T-helper 22 cell (primary cell): ENCODE measurements around the gene DUSP28.
A peak's percentile ranks its signal among the peaks of the same experiment; 100 is the strongest.

ENCODE experiments used
- DNase-seq: peaks from one replicate; pipeline ENCODE4 v3.0.0-alpha.2; 2020; ENCODE audit warnings: low read depth

DUSP28 gene

GRCh38 chr2:240572141-240573031 is 12.2 kb downstream of the DUSP28 start:
- DNase-seq = no peak

GRCh38 chr2:240573071-240573515 is 12.9 kb downstream of the DUSP28 start:
- DNase-seq = no peak

GRCh38 chr2:240573516-240574385 is 13.6 kb downstream of the DUSP28 start:
- no peak for DNase-seq

- no peak for DNase-seq
Observed at GRCh38 chr2:240574386-240575100, 14.4 kb downstream of the DUSP28 start.

GRCh38 chr2:240575101-240575965 is 15.2 kb downstream of the DUSP28 start:
- no peak for DNase-seq

GRCh38 chr2:240576036-240576435 is 15.9 kb downstream of the DUSP28 start:
- DNase-seq = no peak

GRCh38 chr2:240576436-240577205 is 16.5 kb downstream of the DUSP28 start:
- DNase-seq = no peak

- no peak for DNase-seq
Observed at GRCh38 chr2:240577281-240578109, 17.3 kb downstream of the DUSP28 start.

DNA sequence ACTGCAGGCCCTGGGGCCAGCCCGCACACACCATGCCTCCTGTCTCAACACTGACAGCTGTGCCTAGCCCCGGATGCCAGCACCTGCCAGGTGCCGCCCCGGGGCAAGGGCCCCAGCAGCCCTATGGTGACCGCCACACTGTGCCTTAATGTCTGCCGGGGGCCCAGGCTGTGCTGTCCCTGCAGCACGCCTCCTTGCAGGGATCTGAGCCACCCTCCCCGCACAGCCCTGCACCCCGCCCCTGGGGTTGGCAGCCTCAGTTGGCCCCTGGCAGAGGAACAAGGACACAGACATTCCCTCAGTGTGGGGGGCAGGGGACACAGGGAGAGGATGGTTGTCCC is 17.9 kb downstream of the DUSP28 start:
- DNase-seq = no peak

GRCh38 chr2:240578488-240578887 is 18.3 kb downstream of the DUSP28 start:
- DNase-seq = no peak

DNA sequence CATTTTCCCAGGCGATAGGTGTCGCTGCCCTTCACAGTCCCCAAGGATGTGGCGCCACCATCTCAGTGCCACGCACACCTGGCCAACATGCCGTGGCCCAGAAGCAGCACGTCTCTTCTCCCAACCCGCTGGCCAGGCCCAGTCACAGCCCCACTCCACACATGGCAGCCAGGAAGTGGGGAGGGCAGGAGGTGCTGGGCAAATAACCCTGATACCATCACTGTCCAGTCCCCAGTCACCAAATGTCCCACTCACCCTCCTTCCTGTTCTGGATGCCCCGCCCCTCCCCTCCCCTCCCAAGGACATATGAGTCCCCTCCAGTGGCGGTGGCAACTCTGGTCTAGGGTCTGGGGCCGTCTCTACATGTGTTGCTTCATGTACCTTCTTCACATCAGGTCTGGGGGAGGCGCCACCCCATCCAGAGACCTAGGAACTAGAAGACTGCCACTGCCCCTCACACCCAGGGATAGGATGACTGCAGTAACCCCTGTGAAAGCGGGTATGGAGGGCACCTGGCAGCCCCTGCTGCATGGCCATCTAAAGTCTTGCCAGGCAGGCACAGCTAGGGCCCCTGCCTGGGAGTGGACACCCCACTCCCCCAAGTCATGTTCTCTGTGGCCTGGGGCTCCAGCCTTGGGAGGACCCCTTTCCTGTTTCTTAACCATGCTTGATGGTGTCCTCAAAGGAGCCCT is 19.1 kb downstream of the DUSP28 start:
- DNase-seq = no peak

DNA sequence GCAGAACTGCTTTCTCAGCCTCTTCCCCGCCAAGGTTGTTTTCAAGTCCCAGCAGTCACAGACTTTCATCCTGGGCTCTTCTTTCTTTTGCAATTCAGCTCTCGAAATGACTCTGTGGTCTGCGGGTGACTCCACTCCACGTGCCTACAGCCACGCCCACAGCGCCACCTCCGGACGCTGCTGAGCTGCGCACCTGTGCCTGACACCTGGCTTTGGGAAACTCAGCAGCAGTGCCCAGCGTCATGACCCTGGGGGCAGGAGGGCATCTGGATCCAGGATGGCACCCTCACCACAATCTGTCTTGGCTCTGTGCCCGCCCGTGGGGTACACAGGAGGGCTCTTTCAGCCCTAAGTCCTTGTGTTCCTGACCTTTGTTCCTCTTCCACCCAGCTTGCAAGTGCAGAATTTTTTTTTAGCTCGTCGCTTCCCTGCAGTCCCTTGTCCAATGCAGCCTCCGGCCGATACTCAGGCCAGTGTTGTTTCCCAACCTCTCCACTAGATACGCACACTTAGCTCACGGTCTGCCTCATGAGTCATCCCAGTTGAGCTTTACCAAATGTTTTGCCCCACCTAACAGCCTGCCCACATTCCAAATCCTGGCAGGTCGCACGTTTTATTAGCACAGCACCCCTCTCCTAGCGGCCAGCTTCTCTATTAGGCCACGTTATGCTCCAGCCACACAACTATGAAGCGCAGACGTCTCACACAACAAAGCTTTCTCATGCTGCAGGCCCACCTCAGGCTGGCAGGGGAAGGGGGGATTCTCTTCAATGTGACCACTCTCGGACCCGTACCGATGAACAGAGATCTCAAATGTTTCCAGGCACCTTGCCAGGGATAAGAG is 19.8 kb downstream of the DUSP28 start:
- DNase-seq = peak; percentile 70

DNA sequence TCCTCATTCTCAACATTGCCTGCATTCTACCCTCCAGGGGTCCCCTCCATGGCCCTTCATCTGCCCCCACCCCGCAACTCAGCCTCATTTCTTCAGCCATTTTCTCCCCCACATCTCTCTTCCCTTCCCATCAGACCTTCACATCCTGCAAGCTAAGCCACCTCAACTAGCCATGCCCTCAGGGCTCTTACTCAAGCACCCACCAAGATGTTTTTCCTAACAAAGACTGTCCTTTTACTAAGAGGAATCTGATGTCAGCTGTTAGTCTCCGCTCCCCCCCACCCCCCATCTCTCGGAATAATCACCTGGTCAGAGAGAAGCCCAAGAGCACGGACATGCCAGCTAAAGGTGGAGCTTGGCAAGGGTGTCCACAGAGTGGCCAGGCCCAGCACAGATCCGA is 21.7 kb downstream of the DUSP28 start:
- DNase-seq = no peak

- no peak for DNase-seq
Observed at GRCh38 chr2:240582781-240583180, 22.6 kb downstream of the DUSP28 start.

- no peak for DNase-seq
Observed at GRCh38 chr2:240583774-240584173, 23.6 kb downstream of the DUSP28 start.

GRCh38 chr2:240584486-240585031 is 24.4 kb downstream of the DUSP28 start:
- DNase-seq = no peak

DNA sequence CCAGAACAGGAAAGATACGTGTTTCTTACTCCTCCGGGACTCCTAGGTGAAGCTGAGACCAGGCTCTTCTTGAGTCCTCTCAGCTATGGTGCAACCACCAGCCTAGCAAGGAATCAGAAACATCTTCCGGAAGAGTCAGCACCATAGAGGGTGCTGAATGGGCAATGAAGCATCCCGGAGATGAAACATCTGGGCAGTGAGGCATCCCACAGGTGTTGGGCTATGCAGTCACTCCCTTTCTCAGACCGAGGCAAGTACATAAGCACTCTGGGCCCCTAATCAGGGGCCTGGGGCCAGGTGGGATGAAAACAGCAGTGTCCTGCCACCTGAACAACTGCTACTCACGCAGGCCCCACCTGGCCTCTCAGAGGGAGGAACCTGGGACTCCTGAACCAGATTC is 24.9 kb downstream of the DUSP28 start:
- no peak for DNase-seq

GRCh38 chr2:240585681-240586197 is 25.6 kb downstream of the DUSP28 start:
- DNase-seq = no peak
